H9 (cell line): ENCODE data around the gene DNAJC10. TPM values are rescaled to one million over a fixed set of nuclear protein-coding genes. Genes with fewer than 3 reads are reported as not detected.

Experiments used
- DNase-seq: peaks from one replicate; pipeline ENCODE4 v3.0.0-alpha.2; 2017
- H2AFZ ChIP-seq: one replicate; pipeline ENCODE4 v1.6.1; 2013; ENCODE audit warnings: mild to moderate bottlenecking, low read length, control low read depth, moderate library complexity
- H2AK5ac ChIP-seq: 2 replicates; pipeline ENCODE4 v1.6.1; 2013; ENCODE audit warnings: low read length, control low read depth, mixed read lengths; ENCODE audit not compliant: insufficient read length
- H2BK120ac ChIP-seq: one replicate; pipeline ENCODE4 v1.6.1; 2013; ENCODE audit warnings: low read depth, mild to moderate bottlenecking, low read length, control low read depth, inconsistent platforms; ENCODE audit not compliant: poor library complexity, severe bottlenecking
- H2BK12ac ChIP-seq: 2 replicates; pipeline ENCODE4 v1.6.1; 2013; ENCODE audit warnings: low read length, control low read depth, mixed read lengths, low read depth; ENCODE audit not compliant: insufficient read length
- H2BK15ac ChIP-seq: 2 replicates; pipeline ENCODE4 v1.6.1; 2013; ENCODE audit warnings: low read depth, low read length, control low read depth
- H2BK20ac ChIP-seq: one replicate; pipeline ENCODE4 v1.6.1; 2013; ENCODE audit warnings: low read depth, mild to moderate bottlenecking, low read length, control low read depth, inconsistent platforms; ENCODE audit not compliant: poor library complexity, severe bottlenecking
- H2BK5ac ChIP-seq: 2 replicates; pipeline ENCODE4 v1.6.1; 2013; ENCODE audit warnings: low read length, control low read depth, mixed read lengths; ENCODE audit not compliant: insufficient read length
- H3K14ac ChIP-seq: 2 replicates; pipeline ENCODE4 v1.6.1; 2013; ENCODE audit warnings: low read length, control low read depth; ENCODE audit not compliant: insufficient read depth
- H3K18ac ChIP-seq: 2 replicates; pipeline ENCODE4 v1.6.1; 2013; ENCODE audit warnings: low read depth, mild to moderate bottlenecking, mixed read lengths, low read length, control low read depth; ENCODE audit not compliant: insufficient read length
- H3K23ac ChIP-seq: 2 replicates; pipeline ENCODE4 v1.6.1; 2013; ENCODE audit warnings: low read length, control low read depth, mixed read lengths, low read depth; ENCODE audit not compliant: insufficient read length
- H3K23me2 ChIP-seq: 2 replicates; pipeline ENCODE4 v1.6.1; 2013; ENCODE audit warnings: low read depth, mild to moderate bottlenecking, mixed read lengths, low read length, control low read depth; ENCODE audit not compliant: insufficient read length, poor library complexity, severe bottlenecking
- H3K27ac ChIP-seq: 2 replicates; pipeline ENCODE4 v1.5.1; 2013; ENCODE audit warnings: low read length, control low read depth, mixed read lengths, low read depth; ENCODE audit not compliant: insufficient read length
- H3K27me3 ChIP-seq: 2 replicates; pipeline ENCODE4 v1.6.1; 2013; ENCODE audit warnings: low read length, control low read depth, inconsistent platforms; ENCODE audit not compliant: insufficient read depth
- H3K4ac ChIP-seq: 2 replicates; pipeline ENCODE4 v1.6.1; 2013; ENCODE audit warnings: low read depth, mild to moderate bottlenecking, control low read depth, inconsistent platforms, low read length, moderate library complexity
- H3K4me1 ChIP-seq: 2 replicates; pipeline ENCODE4 v1.6.1; 2013; ENCODE audit warnings: low read length, control low read depth, inconsistent platforms; ENCODE audit not compliant: insufficient read depth
- H3K4me2 ChIP-seq: 2 replicates; pipeline ENCODE4 v1.6.1; 2013; ENCODE audit warnings: low read length, control low read depth, mixed read lengths; ENCODE audit not compliant: insufficient read length, insufficient read depth
- H3K56ac ChIP-seq: 2 replicates; pipeline ENCODE4 v1.6.1; 2013; ENCODE audit warnings: low read depth, mild to moderate bottlenecking, mixed read lengths, low read length, control low read depth; ENCODE audit not compliant: insufficient read length
- H3K79me1 ChIP-seq: 2 replicates; pipeline ENCODE4 v1.6.1; 2013; ENCODE audit warnings: low read depth, mild to moderate bottlenecking, moderate library complexity, low read length, control low read depth, inconsistent platforms; ENCODE audit not compliant: insufficient read depth, poor library complexity, severe bottlenecking
- H3K79me2 ChIP-seq: 2 replicates; pipeline ENCODE4 v1.6.1; 2013; ENCODE audit warnings: low read length, control low read depth, inconsistent platforms; ENCODE audit not compliant: insufficient read depth
- H3K9ac ChIP-seq: 2 replicates; pipeline ENCODE4 v1.6.1; 2013; ENCODE audit warnings: low read length, control low read depth, mixed read lengths; ENCODE audit not compliant: insufficient read length; ENCODE audit errors: extremely low read depth
- H3K9me3 ChIP-seq: one replicate; pipeline ENCODE4 v1.6.1; 2013; ENCODE audit warnings: low read depth, low read length, inconsistent platforms; ENCODE audit not compliant: control insufficient read depth
- H3T11ph ChIP-seq: one replicate; pipeline ENCODE4 v1.6.1; 2013; ENCODE audit warnings: mild to moderate bottlenecking, low read length, control low read depth, inconsistent platforms
- H4K20me1 ChIP-seq: one replicate; pipeline ENCODE4 v1.6.1; 2013; ENCODE audit not compliant: control insufficient read depth, insufficient read length, insufficient read depth
- H4K5ac ChIP-seq: 2 replicates; pipeline ENCODE4 v1.6.1; 2013; ENCODE audit warnings: low read depth, mild to moderate bottlenecking, mixed read lengths, low read length, control low read depth; ENCODE audit not compliant: insufficient read length
- H4K8ac ChIP-seq: replicated peaks from 2 replicates; pipeline ENCODE4 v1.6.1; 2013; ENCODE audit warnings: low read length, control low read depth, mixed read lengths, low read depth; ENCODE audit not compliant: insufficient read length
- H4K91ac ChIP-seq: 2 replicates; pipeline ENCODE4 v1.6.1; 2013; ENCODE audit warnings: low read depth, mild to moderate bottlenecking, moderate library complexity, mixed read lengths, low read length, control low read depth; ENCODE audit not compliant: insufficient read length
- H3K27ac Mint-ChIP-seq, 3 experiments: 2 replicates in 2 of 3; 3 replicates in 1 of 3; pipeline ENCODE4 v1.8.0; 2020 to 2021; ENCODE audit warnings: mixed read lengths in 3 of 3, mild to moderate bottlenecking in 1 of 3, moderate library complexity in 1 of 3
- H3K27me3 Mint-ChIP-seq: 2 replicates; pipeline ENCODE4 v1.8.0; 2021; ENCODE audit warnings: low read depth, mild to moderate bottlenecking, moderate library complexity, mixed read lengths
- H3K36me3 Mint-ChIP-seq, 3 experiments: 2 replicates in 2 of 3; 3 replicates in 1 of 3; pipeline ENCODE4 v1.8.0; 2020 to 2021; ENCODE audit warnings: low read depth in 3 of 3, mixed read lengths in 3 of 3; ENCODE audit not compliant: insufficient read depth in 1 of 3
- H3K4me1 Mint-ChIP-seq, 2 experiments: 2 replicates each; pipeline ENCODE4 v1.8.0; 2020; ENCODE audit warnings: mixed read lengths in 2 of 2
- H3K4me3 Mint-ChIP-seq, 2 experiments: 2 replicates in 1 of 2; 3 replicates in 1 of 2; pipeline ENCODE4 v1.8.0; 2020 to 2021; ENCODE audit warnings: mild to moderate bottlenecking in 2 of 2, mixed read lengths in 2 of 2, moderate library complexity in 1 of 2
- H3K9me3 Mint-ChIP-seq, 2 experiments: 2 replicates in 1 of 2; 3 replicates in 1 of 2; pipeline ENCODE4 v1.8.0; 2020; ENCODE audit warnings: mild to moderate bottlenecking in 2 of 2, mixed read lengths in 2 of 2, moderate library complexity in 1 of 2
- CTCF ChIP-seq: fragments of 200-600 bp; sonication (generic); conservative IDR thresholded peaks from 3 replicates; pipeline ENCODE4 v1.8.0; 2021; ENCODE audit warnings: antibody characterized with exemption, mild to moderate bottlenecking
- WGBS: extraction: QIAGEN DNeasy Blood & Tissue Kit; methylation state at CpG from one replicate; pipeline ENCODE4 v1.1.7; 2013; ENCODE audit warnings: missing lambda C conversion rate, low lambda C conversion rate, mixed read lengths; ENCODE audit not compliant: insufficient read length; ENCODE audit errors: extremely low coverage; 5-methylcytosine and 5-hydroxymethylcytosine counted together
- long read RNA-seq: library from polyadenylated mRNA; unstranded; transcript quantifications from one replicate; pipeline ENCODE4 v2.0.0, GENCODE V29; 2020
- total RNA-seq: library from RNA; stranded (reverse); gene quantifications from 2 replicates; pipeline ENCODE4 v1.2.1, GENCODE V29; 2021

Gene DNAJC10, protein sequence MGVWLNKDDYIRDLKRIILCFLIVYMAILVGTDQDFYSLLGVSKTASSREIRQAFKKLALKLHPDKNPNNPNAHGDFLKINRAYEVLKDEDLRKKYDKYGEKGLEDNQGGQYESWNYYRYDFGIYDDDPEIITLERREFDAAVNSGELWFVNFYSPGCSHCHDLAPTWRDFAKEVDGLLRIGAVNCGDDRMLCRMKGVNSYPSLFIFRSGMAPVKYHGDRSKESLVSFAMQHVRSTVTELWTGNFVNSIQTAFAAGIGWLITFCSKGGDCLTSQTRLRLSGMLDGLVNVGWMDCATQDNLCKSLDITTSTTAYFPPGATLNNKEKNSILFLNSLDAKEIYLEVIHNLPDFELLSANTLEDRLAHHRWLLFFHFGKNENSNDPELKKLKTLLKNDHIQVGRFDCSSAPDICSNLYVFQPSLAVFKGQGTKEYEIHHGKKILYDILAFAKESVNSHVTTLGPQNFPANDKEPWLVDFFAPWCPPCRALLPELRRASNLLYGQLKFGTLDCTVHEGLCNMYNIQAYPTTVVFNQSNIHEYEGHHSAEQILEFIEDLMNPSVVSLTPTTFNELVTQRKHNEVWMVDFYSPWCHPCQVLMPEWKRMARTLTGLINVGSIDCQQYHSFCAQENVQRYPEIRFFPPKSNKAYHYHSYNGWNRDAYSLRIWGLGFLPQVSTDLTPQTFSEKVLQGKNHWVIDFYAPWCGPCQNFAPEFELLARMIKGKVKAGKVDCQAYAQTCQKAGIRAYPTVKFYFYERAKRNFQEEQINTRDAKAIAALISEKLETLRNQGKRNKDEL
- total RNA-seq = 119 and 129 TPM in 2 replicates
- long read RNA-seq, full-length matches to known transcripts = 222 of 332 reads
- long read RNA-seq, partial matches to known transcripts = 61 of 332 reads
- long read RNA-seq, other reads (novel, unspliced or antisense) = 49 of 332 reads

GRCh38 chr2:182715892-182716649, at the start of gene DNAJC10:
Gene DNAJC10, plus strand, starts transcription at chr2:182716257. Its CDS starts 1,830 bp downstream, at chr2:182718087.
- H3K27me3 ChIP-seq = no peaks in the 10 kb centered on the region
- H3K4me1 ChIP-seq = no peaks in the 10 kb centered on the region
- no peak within 1 kb of the TSS for H3K56ac ChIP-seq
- H3T11ph ChIP-seq = no peak within 1 kb of the TSS
- H4K20me1 ChIP-seq = no peaks in the 10 kb centered on the region
- H4K5ac ChIP-seq = no peak within 1 kb of the TSS
- H3K9me3 Mint-ChIP-seq = no peaks in the 10 kb centered on the region
- H3K14ac ChIP-seq = peak within 1 kb of the TSS; percentile 89
- H3K4me2 ChIP-seq = peak within 1 kb of the TSS; percentile 79
- peak within 1 kb of the TSS; percentile 91 for H3K9ac ChIP-seq
- H2BK12ac ChIP-seq = no peak within 1 kb of the TSS
- WGBS = no CpG with 5 or more reads among the region's 69 CpGs
- no peaks in the 10 kb centered on the region; a peak in 1 of 4 replicates for H3K4me1 Mint-ChIP-seq
- H3K36me3 Mint-ChIP-seq = peaks cover 2 to 19% (median 11%) of the 10 kb centered on the region in 3 experiments; a peak in 5 of 7 replicates
- peak within 1 kb of the TSS; percentile 59 for H3K27ac ChIP-seq
- no peak within 1 kb of the TSS for H2BK15ac ChIP-seq
- no peak within 1 kb of the TSS for H3K4me3 Mint-ChIP-seq
- H3K27ac Mint-ChIP-seq = no peak within 1 kb of the TSS
- no peaks in the 10 kb centered on the region for H3K79me2 ChIP-seq
- H2BK20ac ChIP-seq = no peak within 1 kb of the TSS
- TF ChIP-seq CTCF = no peak
- H3K9me3 ChIP-seq = no peaks in the 10 kb centered on the region
- H3K79me1 ChIP-seq = no peaks in the 10 kb centered on the region
- H3K23ac ChIP-seq = no peak within 1 kb of the TSS
- no peak within 1 kb of the TSS for H2BK5ac ChIP-seq
- H3K27me3 Mint-ChIP-seq = no peaks in the 10 kb centered on the region
- no peak within 1 kb of the TSS for H2AK5ac ChIP-seq
- peak within 1 kb of the TSS; percentile 84 for H3K18ac ChIP-seq
- peak within 1 kb of the TSS; percentile 65 for H2BK120ac ChIP-seq
- DNase-seq = peak; percentile 93
- no peak within 1 kb of the TSS for H3K4ac ChIP-seq
- H2AFZ ChIP-seq = peak within 1 kb of the TSS; percentile 81
- H4K91ac ChIP-seq = no peak within 1 kb of the TSS
- peaks cover 5% of the 10 kb centered on the region for H3K23me2 ChIP-seq
- H4K8ac ChIP-seq = no peak within 1 kb of the TSS
